Glomerular visceral epithelial cell (primary cell): ENCODE data around the gene SPACA7.

Source experiments
- DNase-seq: peaks from one replicate; pipeline ENCODE4 v3.0.0-alpha.2; 2016; ENCODE audit errors: extremely low spot score

Gene SPACA7

GRCh38 chr13:112376050-112376681 is at the start of gene SPACA7:
TSS of gene SPACA7 (plus strand) at chr13:112376355. CDS start at chr13:112376386, 31 bp downstream.
- DNase-seq = no peak

- DNase-seq = no peak
Measured at GRCh38 chr13:112326821-112327370, 49.3 kb upstream of the SPACA7 start.

- DNase-seq = no peak
Measured at GRCh38 chr13:112328936-112329335, 47.2 kb upstream of the SPACA7 start.

GRCh38 chr13:112329376-112329775 is 46.8 kb upstream of the SPACA7 start:
- no peak for DNase-seq

GRCh38 chr13:112330066-112330465 is 46.1 kb upstream of the SPACA7 start:
- no peak for DNase-seq

- no peak for DNase-seq
Measured at GRCh38 chr13:112330479-112331381, 45.4 kb upstream of the SPACA7 start.

- no peak for DNase-seq
Measured at GRCh38 chr13:112331675-112332074, 44.5 kb upstream of the SPACA7 start.

- no peak for DNase-seq
Measured at GRCh38 chr13:112332727-112333126, 43.4 kb upstream of the SPACA7 start.

GRCh38 chr13:112333756-112334543 is 42.2 kb upstream of the SPACA7 start:
- DNase-seq = no peak

GRCh38 chr13:112335135-112335534 is 41.0 kb upstream of the SPACA7 start:
- no peak for DNase-seq

- DNase-seq = no peak
Measured at GRCh38 chr13:112341446-112341845, 34.7 kb upstream of the SPACA7 start.

GRCh38 chr13:112341976-112342735 is 34.0 kb upstream of the SPACA7 start:
- no peak for DNase-seq

GRCh38 chr13:112342841-112343361 is 33.3 kb upstream of the SPACA7 start:
- no peak for DNase-seq

- DNase-seq = no peak
Measured at GRCh38 chr13:112343591-112343990, 32.6 kb upstream of the SPACA7 start.

- DNase-seq = no peak
Measured at GRCh38 chr13:112345826-112346172, 30.4 kb upstream of the SPACA7 start.

GRCh38 chr13:112346173-112346898 is 29.8 kb upstream of the SPACA7 start:
- DNase-seq = no peak

GRCh38 chr13:112346899-112347229 is 29.3 kb upstream of the SPACA7 start:
- no peak for DNase-seq

GRCh38 chr13:112347986-112348385 is 28.2 kb upstream of the SPACA7 start:
- no peak for DNase-seq

- DNase-seq = no peak
Measured at GRCh38 chr13:112348642-112349345, 27.4 kb upstream of the SPACA7 start.

- no peak for DNase-seq
Measured at GRCh38 chr13:112349681-112350080, 26.5 kb upstream of the SPACA7 start.
